Right ventricle myocardium inferior (tissue), 1 donor: ENCODE measurements around the gene APCDD1L. TPM values are rescaled to one million over a fixed set of nuclear protein-coding genes. Genes with fewer than 3 reads are reported as not detected.

Experiments used
- total RNA-seq: library from RNA; stranded (reverse); fragmentation: NEBNext Ultra II Directional; extraction: Animal tissue kit (Norgen Biotek cat#: 25700); gene quantifications from one replicate; pipeline ENCODE4 v1.2.1, GENCODE V29; 2021
- donor health status: DM: no; HTN: yes; CAD: no; lungs with severe emphysema.

The APCDD1L gene
- total RNA-seq, 1 donor from 2014 or later, result 0.32 TPM

Other genes with a start within 250 kb of the APCDD1L start
- gene RAB22A, start 205.7 kb downstream of the APCDD1L start, total RNA-seq, result 8.3 TPM
- gene VAPB, start 126.2 kb downstream of the APCDD1L start, total RNA-seq, result 72.4 TPM
- 23.8 TPM for gene STX16, start 135.9 kb upstream of the APCDD1L start, total RNA-seq
- 23.3 TPM for gene NPEPL1, start 177.4 kb upstream of the APCDD1L start, total RNA-seq